Neural progenitor cell (in vitro differentiated cells): ENCODE results near the gene KBTBD2. TPM values are rescaled to one million over a fixed set of nuclear protein-coding genes. Genes with fewer than 3 reads are reported as not detected.

ENCODE experiments used
- DNase-seq: peaks from one replicate; pipeline ENCODE4 v3.0.0-alpha.2; 2016; ENCODE audit warnings: low spot score
- H2AFZ ChIP-seq: fragments of 200-600 bp; sonication (generic); replicated peaks from 2 replicates; pipeline ENCODE4 v1.6.1; 2016; ENCODE audit warnings: antibody characterized with exemption
- H3F3A ChIP-seq: fragments of 200-600 bp; sonication (generic); 2 replicates; pipeline ENCODE4 v1.6.1; 2016; ENCODE audit warnings: antibody characterized with exemption, low read depth
- H3K27ac ChIP-seq: fragments of 200-600 bp; sonication (generic); 2 replicates; pipeline ENCODE4 v1.5.1; 2016; ENCODE audit warnings: mild to moderate bottlenecking
- H3K27me3 ChIP-seq: fragments of 200-600 bp; sonication (generic); 2 replicates; pipeline ENCODE4 v1.6.1; 2016; ENCODE audit warnings: mild to moderate bottlenecking, moderate library complexity
- H3K36me3 ChIP-seq: fragments of 200-600 bp; sonication (generic); 2 replicates; pipeline ENCODE4 v1.5.1; 2016
- H3K4me1 ChIP-seq: fragments of 200-600 bp; sonication (generic); 2 replicates; pipeline ENCODE4 v1.6.1; 2016; ENCODE audit warnings: mixed run types
- H3K4me2 ChIP-seq: fragments of 200-600 bp; sonication (generic); 2 replicates; pipeline ENCODE4 v1.6.1; 2016
- H3K4me3 ChIP-seq: fragments of 200-600 bp; sonication (generic); 2 replicates; pipeline ENCODE4 v1.5.1; 2016
- H3K79me2 ChIP-seq: fragments of 200-600 bp; sonication (generic); 2 replicates; pipeline ENCODE4 v1.6.1; 2016; ENCODE audit warnings: low read depth
- H3K9ac ChIP-seq: fragments of 200-600 bp; sonication (generic); 2 replicates; pipeline ENCODE4 v1.6.1; 2016
- H3K9me3 ChIP-seq: fragments of 200-600 bp; sonication (generic); 2 replicates; pipeline ENCODE4 v1.5.1; 2016; ENCODE audit warnings: low read depth
- H4K20me1 ChIP-seq: fragments of 200-600 bp; sonication (generic); 2 replicates; pipeline ENCODE4 v1.6.1; 2016; ENCODE audit warnings: low read depth
- H3K27ac Mint-ChIP-seq: 3 replicates; pipeline ENCODE4 v1.8.0; 2021; ENCODE audit warnings: mixed read lengths
- H3K27me3 Mint-ChIP-seq: 2 replicates; pipeline ENCODE4 v1.8.0; 2022; ENCODE audit warnings: low read depth, mild to moderate bottlenecking, inconsistent platforms, moderate library complexity, mixed read lengths; ENCODE audit not compliant: insufficient read depth
- H3K36me3 Mint-ChIP-seq: 3 replicates; pipeline ENCODE4 v1.8.0; 2021; ENCODE audit warnings: mixed read lengths
- H3K4me1 Mint-ChIP-seq: 3 replicates; pipeline ENCODE4 v1.8.0; 2021; ENCODE audit warnings: mixed read lengths
- H3K4me3 Mint-ChIP-seq: 3 replicates; pipeline ENCODE4 v1.8.0; 2021; ENCODE audit warnings: mild to moderate bottlenecking, moderate library complexity, mixed read lengths
- H3K9me3 Mint-ChIP-seq: 3 replicates; pipeline ENCODE4 v1.8.0; 2020; ENCODE audit warnings: mixed read lengths
- CTCF ChIP-seq: fragments of 200-600 bp; sonication (generic); IDR thresholded peaks from 2 replicates; pipeline ENCODE4 v1.5.1; 2017; ENCODE audit warnings: antibody characterized with exemption, mild to moderate bottlenecking
- EZH2 ChIP-seq: fragments of 200-600 bp; sonication (generic); IDR thresholded peaks from 2 replicates; pipeline ENCODE4 v1.6.1; 2017; ENCODE audit warnings: antibody characterized with exemption, mild to moderate bottlenecking, moderate library complexity
- EZH2phosphoT487 ChIP-seq: fragments of 200-600 bp; sonication (generic); IDR thresholded peaks from 2 replicates; pipeline ENCODE4 v1.6.1; 2017; ENCODE audit warnings: antibody characterized with exemption
- total RNA-seq: library from RNA; depleted of rRNA; stranded (reverse); fragments of >200 nt; gene quantifications from 2 replicates; pipeline ENCODE4 v1.2.3, GENCODE V29; 2015; ENCODE audit warnings: low replicate concordance

KBTBD2 gene
- total RNA-seq, result 31.2 and 45.5 TPM in 2 replicates

GRCh38 chr7:32891043-32891799, at the start of gene KBTBD2:
Gene KBTBD2, minus strand, starts transcription at chr7:32891760. Its CDS starts 12,156 bp downstream, at chr7:32879604.
- Mint-ChIP-seq H3K36me3 (no peaks in the 10 kb centered on the region), H3K4me3 (peak within 1 kb of the TSS; percentile 99), H3K27ac (peak within 1 kb of the TSS; percentile 99), H3K9me3 (no peaks in the 10 kb centered on the region), H3K4me1 (peaks cover 54% of the 10 kb centered on the region), H3K27me3 (peaks cover 8% of the 10 kb centered on the region)
- peak within 1 kb of the TSS; percentile 69 for H3K9ac ChIP-seq
- peaks cover 25% of the 10 kb centered on the region for H3F3A ChIP-seq
- TF ChIP-seq EZH2, result no peak
- TF ChIP-seq CTCF, result no peak
- H2AFZ ChIP-seq, result peak within 1 kb of the TSS; percentile 89
- H3K4me2 ChIP-seq, result peak within 1 kb of the TSS; percentile 81
- peaks cover 46% of the 10 kb centered on the region for H4K20me1 ChIP-seq
- peak within 1 kb of the TSS; percentile 96 for H3K4me3 ChIP-seq
- peaks cover 48% of the 10 kb centered on the region for H3K79me2 ChIP-seq
- peak within 1 kb of the TSS; percentile 98 for H3K27ac ChIP-seq
- peaks cover under 1% of the 10 kb centered on the region for H3K27me3 ChIP-seq
- peaks cover 14% of the 10 kb centered on the region for H3K4me1 ChIP-seq
- peak; percentile 93 for DNase-seq
- no peaks in the 10 kb centered on the region for H3K36me3 ChIP-seq
- no peaks in the 10 kb centered on the region for H3K9me3 ChIP-seq

GRCh38 chr7:32941181-32941580, 49.6 kb upstream of the KBTBD2 start:
- no peaks in the 10 kb centered on the region for H3K36me3 ChIP-seq
- H3F3A ChIP-seq, result peaks cover 22% of the 10 kb centered on the region
- peaks cover 9% of the 10 kb centered on the region for H4K20me1 ChIP-seq
- H3K9ac ChIP-seq, result no peak overlapping the region
- peak overlapping the region; percentile 89 for H3K4me2 ChIP-seq
- H3K27me3 ChIP-seq, result peaks cover 100% of the 10 kb centered on the region
- Mint-ChIP-seq H3K36me3 (peaks cover 14% of the 10 kb centered on the region), H3K4me3 (peak overlapping the region; percentile 96), H3K4me1 (peaks cover 22% of the 10 kb centered on the region), H3K27me3 (peaks cover 3% of the 10 kb centered on the region), H3K9me3 (peaks cover 14% of the 10 kb centered on the region), H3K27ac (no peak overlapping the region)
- H3K27ac ChIP-seq, result no peak overlapping the region
- peak overlapping the region; percentile 64 for H3K4me3 ChIP-seq
- H3K4me1 ChIP-seq, result peaks cover 12% of the 10 kb centered on the region
- no peak for TF ChIP-seq EZH2
- TF ChIP-seq CTCF, result no peak
- no peak for TF ChIP-seq EZH2phosphoT487
- DNase-seq, result peak; percentile 24
- H3K9me3 ChIP-seq, result peaks cover 5% of the 10 kb centered on the region
- no peak overlapping the region for H2AFZ ChIP-seq
- H3K79me2 ChIP-seq, result no peaks in the 10 kb centered on the region

- H3K9ac ChIP-seq, result no peak overlapping the region
- no peak overlapping the region for H3K4me3 Mint-ChIP-seq
- peaks cover 99% of the 10 kb centered on the region for H3K27me3 ChIP-seq
- peaks cover 3% of the 10 kb centered on the region for H3K9me3 Mint-ChIP-seq
- peaks cover 9% of the 10 kb centered on the region for H4K20me1 ChIP-seq
- no peak overlapping the region for H3K27ac Mint-ChIP-seq
- peaks cover 21% of the 10 kb centered on the region for H3F3A ChIP-seq
- TF ChIP-seq EZH2, result no peak
- no peak for DNase-seq
- no peak overlapping the region for H3K4me2 ChIP-seq
- H2AFZ ChIP-seq, result no peak overlapping the region
- H3K4me1 Mint-ChIP-seq, result peaks cover 22% of the 10 kb centered on the region
- peaks cover 19% of the 10 kb centered on the region for H3K36me3 Mint-ChIP-seq
- H3K27ac ChIP-seq, result no peak overlapping the region
- no peaks in the 10 kb centered on the region for H3K27me3 Mint-ChIP-seq
- H3K4me3 ChIP-seq, result no peak overlapping the region
- no peaks in the 10 kb centered on the region for H3K9me3 ChIP-seq
- H3K79me2 ChIP-seq, result no peaks in the 10 kb centered on the region
- H3K4me1 ChIP-seq, result peaks cover 12% of the 10 kb centered on the region
- no peaks in the 10 kb centered on the region for H3K36me3 ChIP-seq
Observed at GRCh38 chr7:32937344-32938174, 46.0 kb upstream of the KBTBD2 start.
